GM21529 (cell line): Measurements from ENCODE around the gene PTPN22.

Experiments used
- ATAC-seq: cut with Tn5 transposase; IDR thresholded peaks from one replicate; pipeline ENCODE4 v1.9.1; 2021; ENCODE audit not compliant: unreplicated experiment

The PTPN22 gene

GRCh38 chr1:113768916-113769600, 102.5 kb downstream of the PTPN22 start:
- no peak for ATAC-seq

DNA sequence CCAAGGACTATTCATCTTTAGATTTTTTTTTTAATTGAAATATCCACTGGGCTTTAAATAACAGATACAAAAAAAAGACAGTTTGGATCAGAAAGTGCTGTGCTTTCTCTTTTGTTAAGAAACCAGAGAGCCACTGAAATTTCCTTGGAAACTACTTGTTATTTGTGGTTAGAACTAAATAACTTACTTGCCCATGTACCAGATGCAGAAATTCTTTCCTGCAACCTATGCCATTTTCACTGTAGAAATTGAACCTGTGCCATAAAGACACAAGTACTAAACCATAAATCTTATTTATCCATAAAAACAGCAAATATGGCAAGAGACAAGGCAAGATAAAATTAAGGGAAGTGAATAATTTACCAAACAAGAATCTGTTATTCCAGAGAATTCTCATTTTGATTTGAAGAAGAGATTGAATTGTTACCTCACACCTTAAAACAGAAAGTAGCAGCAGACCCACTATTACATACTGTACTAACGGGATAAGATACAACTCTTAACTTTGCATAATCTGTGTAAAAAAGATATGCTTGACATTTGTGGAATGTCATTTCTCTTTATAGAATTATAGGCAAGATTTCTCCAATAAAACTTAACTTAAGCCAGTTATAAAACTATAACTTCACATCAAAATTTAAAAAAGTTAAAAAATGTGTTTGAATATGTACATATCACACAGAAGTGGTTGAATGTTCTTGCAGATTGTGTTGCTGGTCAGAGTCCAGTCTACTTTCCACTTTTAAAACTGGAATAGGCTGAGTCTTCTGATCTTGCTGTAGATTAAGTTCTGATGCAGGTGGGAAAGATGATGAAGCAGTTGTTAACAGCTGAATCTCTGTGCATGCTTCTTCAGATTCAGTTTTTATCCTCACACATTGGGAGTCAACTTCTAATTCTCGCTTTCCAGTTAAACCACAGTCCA, 105.9 kb downstream of the PTPN22 start:
- no peak for ATAC-seq
